ENCODE measurements around the gene LURAP1L.

The LURAP1L gene, protein sequence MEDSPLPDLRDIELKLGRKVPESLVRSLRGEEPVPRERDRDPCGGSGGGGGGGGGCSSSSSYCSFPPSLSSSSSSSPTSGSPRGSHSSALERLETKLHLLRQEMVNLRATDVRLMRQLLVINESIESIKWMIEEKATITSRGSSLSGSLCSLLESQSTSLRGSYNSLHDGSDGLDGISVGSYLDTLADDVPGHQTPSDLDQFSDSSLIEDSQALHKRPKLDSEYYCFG

DNA sequence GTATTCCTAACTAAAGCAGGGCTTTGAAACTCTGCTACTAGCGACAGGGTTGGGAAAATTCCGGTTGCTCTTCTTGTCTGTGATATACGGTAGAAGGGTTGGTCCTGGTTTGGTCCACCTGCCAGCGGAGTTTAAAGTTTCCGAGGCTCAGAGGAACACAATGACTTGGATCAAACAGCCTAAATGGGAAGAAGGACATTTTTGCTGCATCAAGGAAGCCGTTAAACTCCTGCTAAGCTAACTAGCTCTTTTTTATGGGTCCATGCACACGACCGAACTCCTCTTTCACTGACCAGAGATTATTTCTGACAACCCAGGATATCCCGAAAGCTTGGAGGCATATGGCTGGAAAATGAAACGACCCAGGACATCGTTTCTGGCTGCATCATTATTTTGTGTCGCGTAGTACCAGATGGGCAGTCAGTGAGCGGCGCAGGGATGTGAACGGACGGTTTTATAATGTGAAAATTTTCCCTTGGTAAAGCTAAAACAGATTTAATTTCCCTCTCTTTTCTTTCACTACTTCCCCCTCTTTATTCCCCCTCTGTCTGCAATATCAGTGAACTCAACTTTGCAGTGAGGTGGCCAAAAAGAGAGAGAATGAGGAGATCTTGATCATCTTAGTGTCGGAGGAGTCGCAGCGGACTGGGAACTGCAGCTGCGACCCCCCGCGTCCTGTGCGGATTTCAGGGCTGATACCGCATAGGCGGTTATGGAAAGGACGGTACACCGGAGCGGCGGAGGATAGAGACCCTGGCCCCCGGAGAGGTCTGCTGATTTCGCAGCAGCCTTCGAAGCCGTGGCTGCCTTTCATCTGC, at the start of gene LURAP1L:
LURAP1L (plus strand) TSS at position 160 of the 818 bp plus-strand sequence. CDS start 696 bp downstream, outside the sequence.
- DNase-seq = no peak

DNA sequence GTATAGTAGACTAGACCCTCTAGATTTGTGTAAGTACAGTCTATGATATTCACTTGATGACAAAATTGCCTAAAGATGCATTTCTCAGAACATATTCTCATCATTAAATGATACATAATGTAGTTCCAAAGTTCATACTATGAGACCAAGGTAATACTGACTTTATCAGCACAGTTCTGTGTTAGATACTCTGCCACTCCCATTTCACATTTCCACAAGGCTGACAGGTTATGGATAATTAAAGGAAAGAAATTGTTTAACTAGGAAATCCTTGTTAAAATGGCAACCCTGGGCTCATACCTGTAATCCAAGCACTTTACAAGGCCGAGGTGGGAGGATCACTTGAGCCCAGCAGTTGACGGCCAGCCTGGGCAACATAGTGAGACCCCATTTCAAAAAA, 48.0 kb upstream of the LURAP1L start:
- DNase-seq = no peak

DNA sequence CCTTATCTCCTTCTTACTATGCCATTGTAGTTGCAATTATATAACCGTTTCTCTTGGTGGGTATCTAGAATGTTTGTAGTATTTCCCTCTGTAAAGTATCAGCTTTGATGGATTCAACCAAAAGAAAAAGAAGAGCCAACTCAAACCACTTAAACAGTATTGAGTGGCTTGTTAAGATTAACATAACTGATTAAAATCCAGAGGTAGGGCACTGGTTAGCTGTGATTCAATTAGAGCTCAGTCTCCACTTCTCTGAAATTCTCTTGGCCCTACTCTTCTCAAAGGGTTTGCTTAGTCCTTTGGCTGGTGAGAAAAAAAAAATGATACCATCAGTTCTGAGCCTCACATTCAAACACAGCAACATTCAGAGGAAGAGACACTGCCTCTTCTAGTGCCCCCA, 44.6 kb upstream of the LURAP1L start:
- no peak for DNase-seq

- DNase-seq = no peak
Measured at GRCh38 chr9:12730927-12731326, 43.9 kb upstream of the LURAP1L start.

DNA sequence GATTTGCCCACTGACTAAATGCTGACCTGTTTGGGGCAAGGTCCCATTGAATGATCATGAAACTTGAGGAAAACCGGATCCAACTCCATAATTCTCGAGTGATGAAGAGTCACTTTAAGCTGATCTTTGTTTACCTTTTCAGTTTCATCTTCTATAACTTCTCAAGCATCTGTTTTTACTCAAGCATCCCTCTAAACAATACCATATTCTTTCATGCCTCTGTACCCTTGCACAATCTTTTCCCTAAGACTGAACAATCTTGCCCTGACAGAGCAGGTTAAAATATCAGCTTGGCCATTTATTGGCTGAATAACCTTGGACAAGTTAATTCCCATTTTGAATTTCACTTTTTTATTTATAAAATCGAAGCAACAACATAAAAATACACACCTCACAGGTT, 41.8 kb upstream of the LURAP1L start:
- no peak for DNase-seq

DNA sequence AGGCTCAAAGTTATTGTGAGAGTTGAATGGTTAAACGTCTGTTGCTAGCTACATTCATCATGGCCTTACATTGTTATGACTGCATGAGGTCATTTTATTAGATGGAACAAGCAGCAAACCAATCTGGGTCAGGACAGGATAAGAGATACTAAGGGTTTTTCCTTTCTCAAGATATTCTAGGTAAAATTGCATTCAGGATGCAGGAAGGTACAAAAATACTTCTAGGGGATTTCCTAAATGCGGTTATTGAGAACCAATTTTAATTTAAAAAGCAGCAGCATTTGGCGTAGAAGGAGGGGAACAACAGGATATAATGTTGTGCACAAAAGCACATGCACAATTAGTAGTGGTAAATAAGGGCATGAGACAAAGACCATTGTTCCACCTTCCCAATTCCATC, 39.2 kb upstream of the LURAP1L start:
- DNase-seq = no peak

- no peak for DNase-seq
Measured at GRCh38 chr9:12737871-12738270, 36.9 kb upstream of the LURAP1L start.

DNA sequence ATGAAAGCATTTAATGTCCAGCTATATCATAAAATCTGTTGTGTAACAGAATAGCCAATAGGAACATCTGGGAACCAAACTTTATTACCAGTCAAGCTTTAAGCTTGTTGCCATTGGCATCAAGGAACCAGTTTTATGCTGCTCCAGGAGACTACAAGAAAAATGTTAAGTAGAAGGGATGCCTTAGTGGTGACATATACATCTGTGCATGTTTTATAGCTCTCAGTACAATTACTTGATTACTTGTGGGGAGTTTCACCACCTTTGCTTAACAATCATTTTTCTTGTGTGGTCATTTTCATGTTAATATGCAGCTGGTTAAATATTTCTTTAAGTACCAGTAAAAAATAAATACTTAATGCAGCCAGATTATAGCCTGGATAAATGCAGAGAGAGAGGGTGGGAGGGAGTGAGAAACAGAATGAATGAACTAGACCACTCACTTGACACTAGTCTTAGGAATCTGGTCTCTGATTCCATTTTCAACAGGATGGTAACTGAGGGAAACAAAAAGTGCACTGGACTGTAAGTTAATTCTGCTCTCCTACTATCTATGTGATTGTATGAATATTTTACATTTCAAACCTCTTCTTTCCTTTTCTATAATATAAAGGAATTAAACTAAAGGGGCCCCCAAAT, 35.7 kb upstream of the LURAP1L start:
- no peak for DNase-seq

DNA sequence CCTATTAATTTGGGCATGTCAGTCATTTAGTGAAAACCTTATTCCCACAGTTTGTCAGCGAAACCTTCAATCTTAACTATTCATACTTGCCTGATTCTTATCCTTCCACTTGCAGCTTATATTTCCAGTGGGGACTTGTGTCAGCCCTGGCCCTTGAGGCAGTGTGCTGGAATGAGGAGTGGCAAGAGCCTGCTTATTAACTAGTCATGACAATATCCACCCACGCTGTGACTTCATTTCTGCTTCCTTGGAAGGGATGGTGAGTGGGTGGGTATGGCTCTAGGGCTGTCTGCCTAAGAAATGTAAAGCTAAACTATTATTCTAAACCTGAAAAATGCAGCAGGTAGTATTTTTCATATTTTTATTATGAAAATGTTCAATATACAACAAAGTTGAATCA, 34.0 kb upstream of the LURAP1L start:
- no peak for DNase-seq

DNA sequence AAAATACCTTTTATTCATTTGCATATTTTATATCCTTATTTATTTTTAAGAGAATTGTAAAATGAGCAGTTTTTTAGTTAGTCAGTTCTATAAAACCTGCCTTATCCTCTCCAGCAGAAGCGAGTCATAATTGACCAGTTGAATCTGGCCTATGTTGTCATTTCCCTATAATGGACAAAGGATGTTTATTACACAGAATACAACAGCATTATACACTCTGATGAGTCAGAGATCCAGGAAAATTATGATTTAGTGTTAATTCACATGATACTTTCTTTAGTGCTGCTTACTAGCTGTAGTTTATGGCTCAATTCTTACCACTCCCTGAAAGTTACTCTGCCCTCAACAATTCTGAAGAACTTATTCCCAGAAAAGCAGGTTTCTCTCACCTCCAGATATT, 26.8 kb upstream of the LURAP1L start:
- DNase-seq = no peak

DNA sequence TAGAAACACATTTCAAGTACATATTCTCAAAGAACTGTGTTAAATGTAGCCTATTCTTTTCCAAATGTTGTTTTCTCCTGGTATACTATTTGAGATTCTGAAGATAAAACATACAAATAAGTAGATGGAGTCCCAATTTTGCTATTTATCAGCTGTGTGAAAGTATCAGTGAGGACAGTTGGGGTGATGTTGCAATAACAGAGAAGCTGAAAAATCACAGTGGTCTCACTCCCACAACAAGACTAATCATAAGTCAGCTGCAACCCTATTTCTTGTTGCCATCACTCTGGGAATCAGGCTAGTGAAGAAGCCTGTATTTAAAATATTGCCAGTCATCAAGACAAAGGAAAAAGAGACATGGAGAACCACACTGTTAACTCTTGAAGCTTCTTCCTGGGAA, 25.9 kb upstream of the LURAP1L start:
- no peak for DNase-seq

DNA sequence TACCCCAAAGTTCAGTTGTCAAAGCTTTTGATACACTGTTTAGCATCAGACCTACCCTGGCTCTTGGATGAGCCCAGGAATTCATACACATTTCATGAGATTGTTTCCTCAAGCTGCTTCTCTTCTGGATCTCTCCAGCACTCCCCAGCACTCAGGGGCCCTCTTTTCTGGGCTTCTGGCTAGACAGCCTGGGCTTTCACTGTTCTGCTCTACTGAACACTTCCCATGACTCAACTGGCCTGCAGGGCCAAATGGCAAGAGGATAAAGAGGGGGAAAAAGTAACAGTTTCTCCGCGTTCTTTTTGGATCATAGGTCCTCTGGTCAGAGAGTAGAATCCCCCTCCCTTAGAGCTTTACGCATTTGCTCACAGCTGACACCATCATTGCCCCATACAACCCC, 20.9 kb upstream of the LURAP1L start:
- no peak for DNase-seq

GRCh38 chr9:12759761-12760160, 15.1 kb upstream of the LURAP1L start:
- no peak for DNase-seq

- DNase-seq = no peak
Measured at GRCh38 chr9:12760758-12761157, 14.1 kb upstream of the LURAP1L start.

- no peak for DNase-seq
Measured at GRCh38 chr9:12764150-12764549, 10.7 kb upstream of the LURAP1L start.

- DNase-seq = no peak
Measured at GRCh38 chr9:12765088-12765798, 9.6 kb upstream of the LURAP1L start.

DNA sequence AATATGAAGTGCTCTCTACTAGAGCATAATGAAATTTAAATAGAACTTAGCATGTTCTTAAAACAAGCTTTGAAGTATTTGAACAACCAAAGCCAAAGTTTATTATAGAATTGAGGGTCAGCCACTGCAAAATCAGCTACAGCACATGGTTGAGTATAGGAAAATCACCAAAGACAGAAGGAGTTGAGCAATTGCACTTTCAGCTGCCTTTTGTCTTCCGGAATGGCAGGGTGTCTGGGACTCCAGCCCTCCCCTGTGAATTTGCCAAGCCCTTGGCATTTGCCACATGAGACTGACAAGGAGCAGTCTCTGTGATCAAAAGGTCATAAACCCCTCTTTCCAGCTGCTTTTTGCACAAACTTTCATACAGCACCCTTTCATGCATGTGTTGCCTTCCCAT, 8.5 kb upstream of the LURAP1L start:
- no peak for DNase-seq

GRCh38 chr9:12770261-12770660, 4.6 kb upstream of the LURAP1L start:
- DNase-seq = no peak

GRCh38 chr9:12771891-12772290, 2.9 kb upstream of the LURAP1L start:
- DNase-seq = no peak

- no peak for DNase-seq
Measured at GRCh38 chr9:12773562-12773961, 1.3 kb upstream of the LURAP1L start.

- DNase-seq = no peak
Measured at GRCh38 chr9:12775679-12776512, 1.1 kb downstream of the LURAP1L start.

GRCh38 chr9:12776513-12777055, 1.8 kb downstream of the LURAP1L start:
- DNase-seq = no peak

Measured in activated gamma-delta T cell treated with Interleukin-2 at 50 U/mL for 16 hours (primary cell).